GM21723 (cell line): Measurements from ENCODE around the gene STPG1.
A peak's percentile ranks its signal among the peaks of the same experiment; 100 is the strongest.

Source experiments
- ATAC-seq: cut with Tn5 transposase; IDR thresholded peaks from one replicate; pipeline ENCODE4 v1.9.1; 2021; ENCODE audit warnings: mild to moderate bottlenecking, moderate library complexity; ENCODE audit not compliant: unreplicated experiment

STPG1 gene

DNA sequence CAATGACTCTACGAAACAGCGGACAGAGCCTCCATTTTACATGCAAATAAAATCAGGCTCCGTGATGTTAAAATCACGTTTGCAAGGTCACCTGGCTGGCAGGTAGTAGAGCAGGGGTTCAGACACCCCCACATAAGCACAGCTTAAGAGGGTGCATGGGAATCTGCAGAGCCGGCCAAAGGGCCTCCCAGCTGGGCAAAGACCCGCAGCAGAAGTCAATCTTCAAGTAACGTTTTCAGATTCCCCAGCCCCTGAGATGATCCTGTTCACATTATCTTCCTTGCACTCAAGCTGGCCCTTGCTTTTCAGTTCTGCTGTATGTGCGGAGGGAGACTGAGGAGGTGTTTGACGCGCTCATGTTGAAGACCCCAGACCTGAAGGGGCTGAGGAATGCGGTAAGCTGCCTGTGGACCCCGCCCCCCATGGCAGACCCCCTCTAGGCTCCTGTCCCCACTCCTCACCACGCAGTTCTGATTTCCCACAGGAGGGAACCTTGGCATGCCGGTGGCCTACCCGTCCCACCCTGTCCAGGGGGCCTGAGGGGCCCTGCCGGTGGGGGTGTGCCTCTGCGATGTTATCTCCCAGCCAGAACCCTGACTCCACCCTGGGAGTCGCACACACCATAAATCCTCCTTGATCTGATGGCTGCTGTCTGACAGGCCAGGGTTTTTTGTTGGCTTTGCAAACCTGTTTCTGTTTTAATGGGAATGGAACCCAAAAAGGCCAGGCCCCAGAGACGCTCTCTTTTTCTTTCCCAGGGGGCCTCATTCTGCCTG, 66.2 kb downstream of the STPG1 start:
- ATAC-seq = no peak

DNA sequence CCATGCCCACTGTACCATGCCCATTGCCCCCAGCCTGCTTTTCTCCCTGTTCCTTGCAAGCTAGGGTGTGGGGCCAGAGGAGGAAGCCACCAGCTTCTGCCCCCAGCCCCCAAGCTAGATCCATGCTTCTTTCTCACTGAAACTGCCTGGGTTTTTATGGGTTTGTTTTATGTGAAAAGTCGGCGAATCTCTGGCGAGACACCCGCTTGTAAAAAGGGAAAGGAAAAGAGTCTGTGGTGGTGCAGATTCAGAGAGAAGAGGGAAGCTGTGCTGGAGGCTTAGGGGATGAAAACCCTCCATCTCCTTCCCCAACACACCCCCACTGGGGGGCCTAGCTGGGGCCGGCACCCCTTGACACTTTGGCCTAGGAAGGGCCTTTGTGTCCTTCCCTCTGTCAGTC, 68.2 kb downstream of the STPG1 start:
- ATAC-seq = no peak

DNA sequence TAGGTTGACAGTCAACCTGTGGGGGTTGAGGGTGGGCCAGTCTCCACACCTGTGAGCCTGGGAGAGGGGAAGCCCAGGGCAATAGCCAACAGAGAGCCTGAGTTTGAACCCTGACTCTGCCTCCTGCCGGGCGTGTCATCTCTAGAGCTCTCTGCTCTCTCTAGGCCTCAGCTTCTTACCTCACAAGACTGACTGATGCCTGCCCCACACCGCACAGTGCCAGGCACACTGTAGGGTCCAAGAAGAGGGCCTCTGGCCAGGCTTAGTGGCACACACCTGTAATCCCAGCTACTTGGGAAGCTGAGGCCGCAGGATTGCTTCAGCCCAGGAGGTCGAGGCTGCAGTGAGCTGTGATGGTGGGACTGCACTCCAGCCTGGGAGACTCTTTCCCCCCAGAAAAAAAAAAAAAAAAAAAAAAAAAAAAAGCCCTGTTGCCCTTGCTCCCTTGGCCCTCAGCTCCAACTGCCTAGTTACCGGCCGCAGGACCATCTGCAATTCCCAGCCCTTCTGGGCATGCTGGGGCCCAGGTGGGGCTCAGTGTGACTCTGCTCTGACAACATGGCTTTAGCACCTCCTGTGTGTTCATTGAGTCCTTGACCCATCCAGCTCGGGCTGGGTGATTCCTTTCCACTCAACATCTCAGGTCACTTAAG, 69.4 kb downstream of the STPG1 start:
- no peak for ATAC-seq

DNA sequence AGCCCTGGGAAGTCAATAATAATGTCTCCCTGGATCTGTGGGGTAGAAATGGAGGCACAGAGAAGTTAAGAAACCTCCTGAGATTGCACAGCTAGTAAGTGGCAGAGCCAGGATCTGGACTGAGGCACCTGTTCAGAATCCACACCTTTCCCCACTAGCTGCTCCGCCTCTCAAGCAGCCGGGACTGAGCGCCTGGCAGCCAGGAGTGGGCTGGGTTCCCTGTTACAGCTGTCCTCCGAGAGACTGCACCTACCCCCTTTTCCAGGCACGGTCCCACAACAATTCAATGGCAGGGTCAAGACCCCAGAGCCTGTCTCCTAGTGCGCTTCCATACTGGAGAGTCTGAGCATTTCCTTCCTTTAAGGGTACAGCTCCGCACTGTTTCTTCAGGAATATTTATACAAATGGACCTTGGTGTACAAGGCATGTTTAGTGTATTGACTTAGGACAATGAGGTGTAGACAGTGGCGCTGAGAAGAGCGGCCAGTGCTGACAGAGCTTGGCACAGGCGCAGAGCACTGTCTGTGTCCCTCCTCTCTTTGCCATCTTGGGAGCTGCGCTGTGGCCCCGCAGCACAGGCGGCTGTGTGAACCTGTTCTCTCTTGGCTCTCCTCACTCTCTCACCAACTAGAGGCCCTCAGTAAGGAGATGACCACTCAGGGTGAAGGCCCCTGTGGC, 70.0 kb downstream of the STPG1 start:
- ATAC-seq = no peak

DNA sequence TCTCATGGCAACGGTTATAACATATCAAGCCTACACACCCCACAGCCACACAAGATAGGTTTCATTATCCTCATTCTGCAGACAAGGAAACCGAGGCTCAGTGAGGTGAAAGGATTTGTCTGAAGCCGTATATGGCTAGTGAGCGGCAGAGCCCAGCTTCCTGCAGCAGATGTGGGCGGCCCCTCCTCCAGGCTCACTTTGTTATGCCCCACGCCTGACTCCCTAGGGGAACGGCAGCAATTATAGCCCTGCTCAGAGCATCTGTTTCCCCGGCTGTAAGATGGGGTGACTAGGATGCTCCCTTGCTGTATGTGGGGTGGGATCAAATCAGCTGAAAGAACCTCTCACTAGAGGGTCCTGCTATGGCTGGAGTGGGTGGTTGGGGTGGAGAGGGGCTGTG, 72.3 kb downstream of the STPG1 start:
- no peak for ATAC-seq

DNA sequence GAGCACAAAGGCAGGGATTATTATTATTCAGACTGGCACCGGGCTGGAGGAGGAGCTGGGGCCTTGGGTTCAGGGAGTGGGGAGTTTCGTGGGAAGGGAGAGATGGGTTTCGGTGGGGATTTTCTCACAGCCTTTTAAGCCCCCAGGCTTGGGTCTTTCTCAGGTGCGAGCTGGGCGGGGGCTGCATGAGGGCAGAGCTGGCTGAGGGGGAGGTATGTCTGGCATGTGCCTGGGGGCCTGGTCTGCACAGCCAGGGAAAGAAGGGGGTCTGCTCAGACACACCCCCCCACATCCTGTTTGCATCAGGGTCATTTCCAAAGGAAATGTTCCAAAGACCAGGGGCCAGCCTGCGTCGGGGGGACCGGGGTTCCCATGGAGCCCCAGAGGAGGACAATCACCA, 72.8 kb downstream of the STPG1 start:
- ATAC-seq = no peak

DNA sequence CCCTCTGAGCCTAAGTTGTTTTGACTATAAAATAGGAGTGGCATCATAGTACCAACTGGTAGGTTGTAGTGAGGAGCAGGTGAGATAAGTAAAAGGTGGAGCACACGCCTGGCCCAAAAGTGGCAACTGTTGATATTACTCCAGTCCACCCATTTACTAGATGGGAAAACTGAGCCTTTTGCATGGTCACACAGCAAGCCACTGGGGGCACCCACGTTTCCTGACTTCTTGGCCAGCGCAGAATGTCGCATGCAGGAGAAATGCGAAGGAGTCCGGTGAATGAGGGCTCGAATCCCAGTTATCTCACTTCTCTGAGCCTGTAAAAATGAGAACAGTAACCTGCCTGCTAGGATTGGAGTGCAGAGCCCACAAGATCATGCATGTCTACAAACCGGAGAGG, 73.6 kb downstream of the STPG1 start:
- no peak for ATAC-seq

DNA sequence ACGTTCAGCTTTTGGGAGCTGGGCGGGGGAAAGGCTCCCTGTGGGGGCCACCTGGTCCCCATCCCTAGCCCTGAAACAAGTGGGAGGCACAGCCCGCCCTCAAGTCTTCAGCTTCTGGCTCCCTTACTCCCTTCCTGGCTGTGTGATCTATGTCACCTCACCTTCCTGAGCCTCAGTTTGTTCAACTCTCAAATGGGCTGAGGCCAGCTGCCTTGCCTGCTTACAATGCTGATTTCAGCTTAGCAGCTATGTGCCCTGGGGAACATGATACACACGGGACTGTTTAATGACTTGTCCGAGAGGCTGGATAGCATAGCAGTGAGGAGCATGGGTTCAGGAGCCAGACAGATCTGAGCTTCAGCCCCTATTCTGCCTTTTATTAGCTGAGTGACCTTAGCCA, 75.1 kb downstream of the STPG1 start:
- no peak for ATAC-seq

DNA sequence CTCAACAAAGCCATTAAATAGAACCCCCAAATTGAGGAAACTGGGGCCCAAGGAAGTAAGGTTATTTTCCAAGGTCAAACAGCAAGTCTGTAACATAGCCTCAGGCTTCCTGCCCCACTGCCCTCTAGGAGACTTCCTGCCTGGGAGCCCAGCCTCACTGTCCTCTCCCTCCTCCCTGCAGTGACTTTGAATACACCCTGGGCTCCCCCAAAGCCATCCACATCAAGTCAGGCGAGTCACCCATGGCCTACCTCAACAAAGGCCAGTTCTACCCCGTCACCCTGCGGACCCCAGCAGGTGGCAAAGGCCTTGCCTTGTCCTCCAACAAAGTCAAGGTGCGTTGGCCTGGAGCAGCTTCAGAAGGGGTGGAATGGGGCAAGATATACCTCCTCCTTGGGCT, 76.1 kb downstream of the STPG1 start:
- no peak for ATAC-seq

DNA sequence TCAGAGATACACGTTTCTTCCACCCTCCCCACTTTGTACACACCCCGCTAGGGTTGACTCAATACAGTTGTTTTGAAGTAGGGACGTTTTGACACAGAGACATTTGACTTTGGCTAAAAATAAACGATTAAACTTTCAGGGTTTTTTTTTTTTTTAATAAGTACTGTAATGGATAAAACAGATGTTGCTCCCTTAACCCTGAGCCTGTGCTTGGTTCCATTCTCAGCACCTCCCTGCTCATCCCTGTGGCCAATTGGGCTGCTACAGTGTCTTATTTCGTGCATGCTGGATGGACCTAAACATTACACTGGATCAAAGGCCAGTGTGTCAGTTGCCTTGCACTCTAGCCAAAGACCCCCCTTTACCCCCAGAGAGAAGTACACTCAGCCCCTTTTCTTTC, 77.5 kb downstream of the STPG1 start:
- no peak for ATAC-seq

DNA sequence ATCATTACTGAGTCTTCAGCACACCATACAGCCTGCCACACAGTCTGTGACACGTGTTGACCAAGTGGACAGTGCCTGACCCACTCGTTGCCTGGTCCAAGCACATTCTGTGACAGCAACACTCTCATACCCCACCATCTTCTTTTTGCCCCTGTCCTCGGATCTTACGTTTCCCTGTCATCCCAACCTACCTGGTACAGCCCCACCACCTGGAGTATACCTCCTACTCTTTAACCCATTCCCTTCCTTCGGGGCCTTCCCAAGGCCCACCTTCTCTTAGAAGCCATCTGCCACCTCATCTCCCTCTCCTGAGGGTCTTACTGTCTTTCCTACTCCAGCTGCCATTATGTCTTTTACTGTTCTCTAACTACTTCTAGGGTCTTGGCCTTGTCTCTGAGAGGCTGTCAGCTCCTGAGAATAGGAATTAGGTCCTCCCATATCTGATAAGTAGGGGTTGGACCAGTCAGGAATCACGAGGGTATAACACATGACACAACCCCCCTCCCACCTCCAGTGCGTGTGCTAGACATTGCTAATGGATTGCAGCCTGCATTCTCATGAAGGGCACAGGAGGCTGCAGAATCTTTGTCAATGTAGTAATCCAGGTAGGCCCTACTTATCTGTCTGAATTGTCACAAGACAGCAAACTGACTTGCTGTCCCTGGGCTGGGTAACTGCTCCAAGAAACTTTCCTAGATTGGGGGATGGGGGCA, 81.5 kb downstream of the STPG1 start:
- no peak for ATAC-seq

DNA sequence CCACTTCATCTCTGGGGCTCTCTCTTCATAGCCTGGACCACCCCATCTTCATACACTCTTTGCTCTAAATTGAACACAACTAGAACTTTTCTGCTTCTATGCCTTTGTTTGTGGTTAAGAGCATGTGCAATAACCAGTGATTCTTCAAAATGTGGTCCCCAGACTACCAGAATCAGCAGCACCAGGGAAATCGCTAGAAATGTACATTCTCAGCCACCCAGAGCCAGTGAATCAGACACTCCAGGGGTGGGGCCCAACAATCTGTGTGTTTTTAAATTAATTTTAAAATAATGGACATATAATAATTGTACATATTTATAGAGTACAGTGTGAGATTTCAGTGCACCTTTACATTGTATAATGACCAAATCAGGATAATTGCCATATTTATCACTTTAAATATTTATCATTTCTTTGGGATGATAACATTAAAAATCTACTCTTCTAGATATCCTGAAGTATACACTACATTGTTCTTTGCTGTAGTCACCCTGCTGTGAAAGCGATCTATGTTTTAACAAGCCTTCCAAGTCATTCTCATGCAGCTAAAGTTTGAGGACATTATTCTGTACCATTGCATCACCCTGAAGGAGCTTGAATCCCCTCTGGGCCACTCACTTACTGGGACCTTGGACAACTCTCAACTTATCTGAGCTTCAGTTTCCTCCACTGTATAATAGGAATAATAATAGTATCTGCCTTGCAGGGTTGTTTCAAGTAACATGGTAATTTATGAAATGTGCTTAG, 83.6 kb downstream of the STPG1 start:
- ATAC-seq = no peak

DNA sequence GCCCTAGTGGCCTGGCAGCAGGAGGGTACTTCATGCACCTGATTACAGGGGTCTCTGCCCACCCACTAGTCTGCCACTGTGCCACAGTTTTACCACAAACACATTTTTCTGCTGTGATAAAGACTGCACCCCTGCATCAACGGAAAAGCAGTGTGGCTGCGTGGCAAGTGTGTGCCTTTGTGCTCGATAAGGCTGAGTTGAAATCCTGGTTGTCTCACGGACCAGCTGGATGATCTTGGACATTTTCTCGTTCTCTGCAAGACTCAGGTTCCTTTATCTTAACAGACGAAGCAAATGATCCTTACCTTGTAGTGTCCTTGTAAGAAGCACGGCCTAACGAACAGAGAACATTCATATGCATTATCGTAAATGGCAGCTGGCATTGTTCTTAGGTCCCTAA, 84.3 kb downstream of the STPG1 start:
- no peak for ATAC-seq

DNA sequence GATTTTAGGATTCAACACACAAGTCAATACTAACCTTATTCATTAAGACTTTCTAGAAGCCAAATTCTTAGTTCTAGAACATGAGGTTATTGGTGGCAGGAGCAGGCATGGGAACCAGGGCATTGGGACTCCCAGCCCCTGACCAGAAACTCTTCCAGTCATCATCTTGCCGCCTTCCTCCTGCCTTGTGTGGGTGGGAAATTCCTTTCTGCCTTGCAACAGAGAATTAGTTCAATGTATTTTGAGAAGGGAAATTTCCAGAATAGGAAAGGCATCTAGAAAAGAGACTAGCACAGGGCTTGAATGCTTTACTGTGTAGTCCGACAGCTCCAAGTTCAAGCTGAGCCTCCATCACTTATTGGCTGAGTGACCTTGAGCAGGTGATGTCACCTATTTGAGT, 85.7 kb downstream of the STPG1 start:
- ATAC-seq = no peak

DNA sequence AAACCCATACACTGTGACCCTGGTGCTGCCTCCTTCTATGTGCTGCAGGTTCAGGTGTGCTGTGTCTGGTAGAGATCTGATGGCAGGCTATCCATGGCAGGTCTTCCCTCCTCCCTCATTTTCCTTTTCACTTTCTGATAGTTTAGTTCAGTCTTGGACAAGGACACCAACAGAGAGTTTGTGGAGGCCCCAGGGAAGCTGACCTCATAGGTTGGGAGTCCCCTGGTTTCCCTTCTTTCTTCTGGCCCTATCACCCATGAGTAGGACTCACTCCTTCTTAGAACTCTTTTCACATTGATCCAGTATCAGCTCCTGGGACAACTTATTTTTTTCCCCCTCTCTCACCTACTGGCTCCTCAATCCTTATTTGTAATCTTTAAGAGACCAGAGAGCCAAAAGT, 86.1 kb downstream of the STPG1 start:
- no peak for ATAC-seq

DNA sequence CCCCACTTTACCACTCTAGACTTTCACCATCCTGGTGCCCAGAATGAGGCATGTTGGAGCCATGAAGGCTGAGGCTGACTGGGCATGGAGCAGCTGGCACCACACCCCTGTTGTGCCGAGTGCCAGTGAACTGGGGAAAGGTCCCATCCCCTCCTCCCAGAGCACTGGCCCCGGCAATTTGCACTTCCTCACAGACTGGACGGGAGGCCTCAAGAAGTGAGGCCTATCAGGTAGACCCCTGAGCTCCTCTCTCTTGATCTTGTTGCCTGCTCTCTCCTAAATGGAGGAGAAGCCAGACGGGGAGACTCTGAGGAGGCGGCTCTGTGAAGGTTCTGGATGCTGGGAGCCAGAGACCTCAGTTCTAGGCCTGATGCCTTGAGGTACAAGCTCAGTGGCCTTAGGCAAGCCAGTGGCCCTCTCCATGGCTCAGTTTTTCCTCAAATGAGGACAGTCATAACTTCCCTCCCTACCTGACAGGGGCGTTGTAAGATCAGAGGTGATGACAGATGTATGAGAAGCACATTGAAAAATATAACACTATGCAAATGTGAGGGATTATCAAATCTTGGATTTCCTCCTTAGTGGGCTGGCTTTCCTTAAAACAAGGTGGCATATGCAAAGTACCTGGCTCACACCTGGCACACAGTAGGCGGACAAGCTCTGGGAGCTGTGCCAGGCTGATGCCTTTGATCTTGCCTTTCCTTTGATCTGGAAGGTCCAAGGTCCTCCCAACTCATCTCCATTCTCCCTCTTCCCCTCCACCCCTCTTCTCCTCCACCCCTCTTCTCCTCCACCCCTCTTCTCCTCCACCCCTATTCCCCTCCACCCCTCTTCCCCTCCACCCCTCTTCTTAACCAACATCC, 87.8 kb downstream of the STPG1 start:
- no peak for ATAC-seq

DNA sequence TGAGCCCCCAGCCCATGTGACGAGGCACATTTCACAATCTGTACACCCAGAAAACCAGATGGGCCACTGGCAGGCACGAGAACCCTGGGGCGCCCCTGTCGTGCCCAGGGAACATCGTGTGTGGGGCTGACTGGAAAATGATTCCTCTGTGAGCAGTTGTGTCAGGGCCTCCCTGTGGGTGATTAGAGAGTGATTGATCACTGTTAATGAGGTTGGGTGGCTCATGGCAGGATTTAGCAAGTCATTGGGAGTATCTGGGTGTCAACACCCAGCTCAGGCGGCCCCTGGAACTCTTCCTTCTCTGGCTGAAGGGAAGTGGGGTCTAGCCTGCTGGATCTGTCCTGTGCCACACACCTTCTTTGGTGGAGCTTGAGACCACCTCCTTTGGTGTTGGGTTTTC, 88.7 kb downstream of the STPG1 start:
- ATAC-seq = no peak

DNA sequence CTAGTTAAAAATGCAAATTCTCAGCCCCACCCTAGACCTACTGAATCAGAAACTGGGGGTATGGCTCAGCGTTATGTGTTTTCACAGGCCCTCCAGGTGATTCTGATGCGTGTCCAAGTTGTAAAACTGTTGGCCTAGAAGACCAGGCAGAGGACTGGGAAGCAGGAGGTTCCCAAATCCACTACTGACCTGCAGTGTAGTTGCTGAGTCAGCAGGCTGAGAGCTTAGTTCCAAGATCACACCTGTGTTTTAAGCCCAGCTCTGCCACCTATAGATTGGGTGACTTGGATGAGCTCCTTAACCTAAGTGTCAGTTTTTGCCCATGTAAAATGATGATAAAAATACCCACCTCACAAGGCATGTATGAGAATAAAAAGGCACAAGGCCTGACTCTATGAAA, 90.3 kb downstream of the STPG1 start:
- no peak for ATAC-seq

DNA sequence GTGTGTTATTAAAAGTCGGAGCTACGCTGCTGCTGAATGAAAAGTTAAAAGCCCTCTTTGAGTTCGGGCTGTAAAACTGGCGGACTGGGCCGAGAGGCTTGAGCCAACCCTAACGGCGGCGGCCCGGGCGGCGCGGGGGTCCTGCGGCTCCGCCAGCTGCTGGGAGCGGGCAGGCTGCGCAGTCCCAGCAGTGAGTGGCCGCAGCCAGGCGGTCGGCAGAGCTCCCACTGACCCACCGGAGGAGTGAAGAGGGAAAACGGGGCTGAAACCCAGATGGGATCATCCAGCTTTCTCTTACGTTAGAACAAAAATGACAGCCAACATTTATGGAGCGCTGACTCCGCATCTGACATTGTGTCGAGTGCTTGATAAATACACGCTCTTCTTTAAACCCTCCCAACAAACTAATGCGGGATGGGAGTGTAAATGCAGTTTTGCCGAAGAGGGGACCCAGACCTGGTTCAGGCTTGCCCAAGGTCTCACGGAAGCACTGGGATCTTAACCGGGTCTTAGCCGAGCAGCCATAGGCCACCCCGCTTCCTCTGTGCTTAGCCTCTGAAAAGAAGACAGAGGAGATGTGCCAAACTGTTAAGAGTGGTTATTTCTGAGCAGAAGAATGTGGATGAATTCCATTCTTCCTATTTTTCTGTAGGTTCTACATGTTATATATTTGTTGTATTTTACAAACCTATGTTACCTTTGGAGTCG, 91.0 kb downstream of the STPG1 start:
- ATAC-seq = peak; percentile 26
